ENCODE measurements around the gene ICA1.
"Not testable (repeated sequence)": the region's sequence is repeated elsewhere in the genome, so short reads cannot be mapped to it uniquely, and the experiment has no call there.

ICA1 gene

GRCh38 chr7:8101292-8101691 is 160.7 kb downstream of the ICA1 start:
- not testable (repeated sequence) for DNase-seq (ENCODE audit: low read depth in 2 of 2)

GRCh38 chr7:8094164-8095140 is 167.5 kb downstream of the ICA1 start:
- DNase-seq (ENCODE audit: low read depth in 2 of 2) = no peak

- no peak for DNase-seq (ENCODE audit: low read depth in 2 of 2)
Observed at GRCh38 chr7:8092140-8092539, 169.8 kb downstream of the ICA1 start.

GRCh38 chr7:8089036-8089780 is 172.8 kb downstream of the ICA1 start:
- no peak for DNase-seq (ENCODE audit: low read depth in 2 of 2)

- DNase-seq (ENCODE audit: low read depth in 2 of 2) = no peak
Observed at GRCh38 chr7:8086239-8086638, 175.7 kb downstream of the ICA1 start.

GRCh38 chr7:8085420-8085819 is 176.5 kb downstream of the ICA1 start:
- DNase-seq (ENCODE audit: low read depth in 2 of 2) = no peak

- no peak for DNase-seq (ENCODE audit: low read depth in 2 of 2)
Observed at GRCh38 chr7:8084836-8085235, 177.1 kb downstream of the ICA1 start.

- DNase-seq (ENCODE audit: low read depth in 2 of 2) = no peak
Observed at GRCh38 chr7:8082762-8083161, 179.2 kb downstream of the ICA1 start.

GRCh38 chr7:8078418-8078817 is 183.5 kb downstream of the ICA1 start:
- no peak for DNase-seq (ENCODE audit: low read depth in 2 of 2)

GRCh38 chr7:8070451-8071180 is 191.4 kb downstream of the ICA1 start:
- no peak for DNase-seq (ENCODE audit: low read depth in 2 of 2)

GRCh38 chr7:8068892-8069686 is 192.9 kb downstream of the ICA1 start:
- DNase-seq (ENCODE audit: low read depth in 2 of 2) = no peak

GRCh38 chr7:8065356-8065813 is 196.6 kb downstream of the ICA1 start:
- DNase-seq (ENCODE audit: low read depth in 2 of 2) = no peak

- DNase-seq (ENCODE audit: low read depth in 2 of 2) = no peak
Observed at GRCh38 chr7:8064828-8065227, 197.1 kb downstream of the ICA1 start.

GRCh38 chr7:8063706-8064297 is 198.2 kb downstream of the ICA1 start:
- no peak for DNase-seq (ENCODE audit: low read depth in 2 of 2)

- not testable (repeated sequence) for DNase-seq (ENCODE audit: low read depth in 2 of 2)
Observed at GRCh38 chr7:8063300-8063699, 198.7 kb downstream of the ICA1 start.

Data from activated CD8-positive, alpha-beta memory T cell treated with anti-CD3 and anti-CD28 coated beads for 4 hours (primary cell).